Suppressor macrophage treated with lipopolysaccharide for 4 hours (primary cell): ENCODE measurements around the gene AP3D1.

Source experiments
- DNase-seq: peaks from one replicate; pipeline ENCODE4 v3.0.0-alpha.2; 2020

Gene AP3D1

GRCh38 chr19:2058570-2059421 lies 92.6 kb downstream of the AP3D1 start:
- no peak for DNase-seq

GRCh38 chr19:2057484-2058469 lies 93.6 kb downstream of the AP3D1 start:
- DNase-seq, result no peak

DNA sequence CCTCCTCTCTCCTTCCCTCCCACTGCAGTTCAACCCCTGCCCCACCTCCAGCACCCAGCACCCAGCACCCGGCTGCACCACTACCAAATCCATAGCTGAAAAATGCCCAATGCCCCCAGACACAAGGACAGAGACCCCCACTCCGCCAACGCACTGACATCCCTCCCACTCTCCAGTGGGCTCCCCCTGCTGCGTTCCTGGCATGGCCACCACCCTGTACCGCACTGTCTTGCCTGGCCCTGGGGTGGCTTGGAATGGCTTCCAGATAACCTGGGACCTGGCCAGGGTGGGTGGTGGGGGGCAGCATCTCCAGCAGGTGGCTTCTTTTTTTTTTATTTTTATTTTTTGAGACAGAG lies 94.6 kb downstream of the AP3D1 start:
- DNase-seq, result no peak

- DNase-seq, result no peak
These were observed 95.2 kb downstream of the AP3D1 start for GRCh38 chr19:2055931-2056836.

DNA sequence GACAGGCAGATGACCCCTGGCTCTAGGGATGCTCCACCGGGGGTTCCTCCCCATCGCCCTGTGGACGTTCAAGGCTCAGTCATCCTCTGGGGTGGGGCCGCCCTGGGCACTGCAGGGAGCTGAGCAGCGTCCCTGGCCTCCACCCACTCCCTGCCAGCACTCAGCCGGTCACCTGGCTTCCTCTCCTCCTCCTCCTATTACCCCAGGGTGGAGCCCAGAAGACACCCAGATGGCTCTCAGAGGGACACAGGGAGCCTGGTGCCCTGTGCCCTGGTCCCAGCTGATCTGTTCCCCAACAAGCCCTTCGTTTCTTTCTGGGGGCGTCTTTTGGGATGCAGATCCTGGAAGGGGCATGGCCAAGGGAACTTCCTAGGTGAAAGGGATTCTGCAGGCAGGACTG lies 96.6 kb downstream of the AP3D1 start:
- DNase-seq, result no peak

DNA sequence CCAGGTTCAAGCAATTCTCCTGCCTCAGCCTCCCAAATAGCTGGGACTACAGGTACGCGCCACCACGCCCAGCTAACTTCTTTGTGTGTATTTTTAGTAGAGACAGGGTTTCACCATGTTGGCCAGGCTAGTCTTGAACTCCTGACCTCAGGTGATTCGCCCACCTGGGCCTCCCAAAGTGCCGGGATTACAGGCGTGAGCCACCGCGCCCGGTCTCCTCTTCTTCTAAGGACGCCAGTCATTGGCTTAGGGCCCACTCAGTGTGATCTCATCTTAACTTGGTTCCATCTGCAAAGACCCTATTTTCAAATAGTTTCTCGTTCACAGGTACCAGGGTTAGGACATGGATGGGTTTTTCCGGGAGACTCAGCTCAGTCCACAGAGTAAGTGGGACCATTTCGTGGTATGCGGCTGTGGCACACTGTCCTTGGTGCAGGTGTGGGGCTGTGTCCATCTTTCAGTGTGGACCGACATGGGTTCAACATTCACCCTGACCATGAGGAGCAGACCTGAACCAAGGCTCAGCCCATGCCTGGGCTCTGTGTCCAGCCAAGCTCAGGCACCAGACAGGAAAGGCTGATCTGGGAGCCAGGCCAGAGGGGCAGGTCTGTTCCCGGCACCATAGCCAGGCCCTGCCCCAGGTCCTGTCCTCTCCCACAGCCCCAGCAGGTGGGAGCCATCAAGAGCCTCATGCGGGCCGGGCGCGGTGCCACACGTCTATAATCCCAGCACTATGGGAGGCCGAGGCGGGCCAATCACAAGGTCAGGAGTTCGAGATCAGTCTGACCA lies 97.6 kb downstream of the AP3D1 start:
- DNase-seq, result no peak

DNA sequence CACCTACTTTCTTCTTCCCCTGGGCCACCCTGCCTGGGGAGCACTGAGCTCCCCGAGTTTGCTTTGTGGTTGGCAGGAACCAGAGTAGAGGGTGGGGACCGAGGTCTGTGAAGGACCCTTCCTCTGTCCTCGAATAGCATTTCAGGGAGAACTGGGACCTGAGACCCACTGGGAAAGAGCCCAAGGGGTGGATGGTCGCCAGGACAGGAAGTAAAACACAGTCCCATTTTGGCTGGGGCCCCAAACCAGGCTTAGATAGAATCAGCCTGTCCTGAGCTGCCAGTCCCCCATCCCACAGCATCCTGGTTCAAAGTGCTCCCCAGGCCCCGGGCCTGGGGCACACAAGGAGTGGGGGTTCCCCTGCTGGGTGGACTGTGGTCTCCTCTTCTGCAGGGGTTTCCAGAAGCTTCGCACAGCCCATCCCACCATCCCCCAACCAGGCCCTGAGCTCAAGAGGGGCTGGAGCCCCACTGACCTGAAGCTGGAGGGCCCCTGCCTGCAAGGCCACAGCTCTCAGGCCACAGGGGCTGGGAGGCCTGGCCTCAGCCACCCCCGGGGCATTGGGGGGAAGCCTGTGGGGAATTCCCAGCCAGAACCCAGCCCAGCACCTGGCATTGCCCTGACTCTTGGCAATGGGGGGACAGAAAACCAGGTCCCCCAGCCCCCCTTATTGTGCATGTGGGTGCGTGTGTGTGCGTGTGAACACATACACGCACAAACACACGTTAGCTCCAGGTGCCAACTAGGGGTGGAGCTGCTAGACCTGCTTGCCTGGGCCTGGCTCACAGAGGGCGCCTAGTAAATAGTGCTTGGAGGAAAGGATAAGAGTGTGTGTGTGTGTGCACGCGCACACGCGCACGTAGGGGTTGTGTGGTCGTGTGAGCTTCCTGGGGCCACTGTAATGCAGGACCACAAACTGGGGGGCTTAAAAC lies 99.3 kb downstream of the AP3D1 start:
- no peak for DNase-seq

DNA sequence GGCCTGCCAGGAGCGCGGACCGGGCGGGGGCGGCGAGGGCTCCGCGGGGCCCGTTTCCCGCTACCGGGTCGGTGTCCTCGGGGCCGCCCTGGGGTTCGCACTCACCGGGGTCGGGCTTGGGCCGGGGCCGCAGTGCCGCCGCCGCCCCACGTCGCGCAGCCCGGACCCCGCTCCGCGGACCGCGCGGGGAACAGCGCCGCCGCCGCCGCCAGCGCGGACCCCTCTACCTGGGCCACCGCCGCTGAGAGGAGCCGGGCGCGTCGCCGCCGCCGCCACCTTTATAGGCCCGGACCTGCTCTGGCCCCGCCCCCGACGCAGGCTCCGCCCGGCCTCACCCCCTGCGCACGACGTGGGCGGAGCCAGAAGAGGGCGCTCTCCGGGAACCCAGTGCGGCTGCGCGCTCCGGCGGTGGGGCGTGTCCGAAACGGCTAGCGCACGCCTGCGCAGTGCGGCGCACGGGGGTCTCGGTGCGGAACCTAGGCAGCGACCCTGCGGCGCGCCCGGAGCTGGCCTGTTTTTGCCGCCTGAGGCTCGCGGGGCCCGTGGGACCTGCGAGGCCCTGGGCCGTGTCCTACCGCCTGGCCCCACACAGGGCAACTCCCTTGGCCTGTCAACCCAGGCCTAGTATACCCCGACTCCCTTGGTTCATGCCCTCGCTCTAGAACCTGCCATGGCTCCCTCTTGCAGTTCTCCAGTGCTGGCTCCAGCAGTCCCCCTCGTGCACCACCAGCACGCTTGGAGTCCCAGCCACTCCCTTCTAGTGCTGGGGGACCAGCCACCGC lies 100.2 kb downstream of the AP3D1 start, which contains the start of gene MKNK2:
TSS of gene MKNK2 (minus strand) at position 254 of the 782 bp plus-strand sequence. CDS start 393 bp downstream, outside the sequence.
- DNase-seq, result peak; percentile 98
